Iris pigment epithelial cell (primary cell): ENCODE measurements around the gene PANK2.
"Not testable (repeated sequence)": the region's sequence is repeated elsewhere in the genome, so short reads cannot be mapped to it uniquely, and the experiment has no call there.

Experiments
- DNase-seq: peaks from one replicate; pipeline ENCODE4 v3.0.0-alpha.2; 2011; ENCODE audit warnings: low read depth

The PANK2 gene

GRCh38 chr20:3901028-3901705, 12.0 kb downstream of the PANK2 start:
- DNase-seq = peak; percentile 60

GRCh38 chr20:3901706-3902440, 12.7 kb downstream of the PANK2 start:
- no peak for DNase-seq

GRCh38 chr20:3902446-3902845, 13.3 kb downstream of the PANK2 start:
- DNase-seq = no peak

GRCh38 chr20:3904224-3904623, 15.0 kb downstream of the PANK2 start:
- no peak for DNase-seq

- no peak for DNase-seq
Observed at GRCh38 chr20:3904857-3905256, 15.7 kb downstream of the PANK2 start.

- not testable (repeated sequence) for DNase-seq
Observed at GRCh38 chr20:3906744-3907721, 17.8 kb downstream of the PANK2 start.

GRCh38 chr20:3908667-3909066, 19.5 kb downstream of the PANK2 start:
- DNase-seq = no peak

- no peak for DNase-seq
Observed at GRCh38 chr20:3909952-3910366, 20.8 kb downstream of the PANK2 start.

GRCh38 chr20:3910853-3911252, 21.7 kb downstream of the PANK2 start:
- no peak for DNase-seq

GRCh38 chr20:3911956-3912355, 22.8 kb downstream of the PANK2 start:
- DNase-seq = no peak

- no peak for DNase-seq
Observed at GRCh38 chr20:3914446-3914845, 25.3 kb downstream of the PANK2 start.

- no peak for DNase-seq
Observed at GRCh38 chr20:3915691-3916090, 26.5 kb downstream of the PANK2 start.

- no peak for DNase-seq
Observed at GRCh38 chr20:3916364-3916763, 27.2 kb downstream of the PANK2 start.

- peak; percentile 77 for DNase-seq
Observed at GRCh38 chr20:3919352-3919751, 30.2 kb downstream of the PANK2 start.

- DNase-seq = no peak
Observed at GRCh38 chr20:3922223-3922982, 33.2 kb downstream of the PANK2 start.

GRCh38 chr20:3922983-3923339, 33.8 kb downstream of the PANK2 start:
- no peak for DNase-seq

GRCh38 chr20:3923818-3924217, 34.6 kb downstream of the PANK2 start:
- DNase-seq = peak; percentile 59

GRCh38 chr20:3924304-3925112, 35.3 kb downstream of the PANK2 start:
- no peak for DNase-seq

GRCh38 chr20:3925113-3925695, 36.0 kb downstream of the PANK2 start:
- no peak for DNase-seq

GRCh38 chr20:3925899-3926638, 36.9 kb downstream of the PANK2 start:
- no peak for DNase-seq
